Thyroid gland (tissue), 4 donors: Measurements from ENCODE around the gene MSX2.

Source experiments
- POLR2A ChIP-seq, 2 donors: fragments of 450-650 bp; IDR thresholded peaks; one replicate each; pipeline ENCODE4 v1.6.1; 2017; ENCODE audit warnings: antibody characterized with exemption in 2 of 2, mild to moderate bottlenecking in 2 of 2, moderate library complexity in 1 of 2
- TF ChIP-seq, protein P1 (sequence below), 6 experiments: fragments of 200-600 bp in 3 of 6; fragments of 450-650 bp in 3 of 6; sonication (generic) in 3 of 6; IDR thresholded peaks; one replicate each; pipeline ENCODE4 v1.5.1; 2016 to 2019; ENCODE audit warnings: antibody characterized with exemption in 6 of 6, mild to moderate bottlenecking in 2 of 6, inconsistent platforms in 1 of 6, moderate library complexity in 1 of 6

DNA sequence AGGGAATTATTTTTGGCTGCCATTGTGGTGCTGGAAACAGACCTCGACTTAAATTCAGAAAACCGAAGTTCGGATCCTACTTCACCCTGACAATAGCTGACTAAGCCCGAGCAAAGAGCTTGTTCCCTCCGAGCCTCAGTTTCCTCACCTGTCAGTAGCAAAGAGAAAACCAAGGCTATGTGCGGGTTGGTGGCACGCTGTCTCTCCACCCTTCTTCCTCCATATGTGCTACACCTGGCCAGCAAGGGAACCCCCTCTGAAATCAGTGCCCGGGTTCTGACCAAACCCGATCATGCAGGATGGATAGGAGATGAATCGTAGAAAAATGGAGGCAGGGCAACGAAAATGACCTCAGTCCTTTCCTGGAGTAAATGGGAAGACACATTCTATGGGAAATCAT is 16.7 kb upstream of the MSX2 start:
- TF ChIP-seq, protein P1, sequence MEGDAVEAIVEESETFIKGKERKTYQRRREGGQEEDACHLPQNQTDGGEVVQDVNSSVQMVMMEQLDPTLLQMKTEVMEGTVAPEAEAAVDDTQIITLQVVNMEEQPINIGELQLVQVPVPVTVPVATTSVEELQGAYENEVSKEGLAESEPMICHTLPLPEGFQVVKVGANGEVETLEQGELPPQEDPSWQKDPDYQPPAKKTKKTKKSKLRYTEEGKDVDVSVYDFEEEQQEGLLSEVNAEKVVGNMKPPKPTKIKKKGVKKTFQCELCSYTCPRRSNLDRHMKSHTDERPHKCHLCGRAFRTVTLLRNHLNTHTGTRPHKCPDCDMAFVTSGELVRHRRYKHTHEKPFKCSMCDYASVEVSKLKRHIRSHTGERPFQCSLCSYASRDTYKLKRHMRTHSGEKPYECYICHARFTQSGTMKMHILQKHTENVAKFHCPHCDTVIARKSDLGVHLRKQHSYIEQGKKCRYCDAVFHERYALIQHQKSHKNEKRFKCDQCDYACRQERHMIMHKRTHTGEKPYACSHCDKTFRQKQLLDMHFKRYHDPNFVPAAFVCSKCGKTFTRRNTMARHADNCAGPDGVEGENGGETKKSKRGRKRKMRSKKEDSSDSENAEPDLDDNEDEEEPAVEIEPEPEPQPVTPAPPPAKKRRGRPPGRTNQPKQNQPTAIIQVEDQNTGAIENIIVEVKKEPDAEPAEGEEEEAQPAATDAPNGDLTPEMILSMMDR (IDR thresholded peaks at IDR 0.05): no peak
- no peak for TF ChIP-seq POLR2A (IDR thresholded peaks at IDR 0.05)
